ENCODE data around the gene SLC30A9.

The SLC30A9 gene

GRCh38 chr4:42136371-42136770 lies 146.0 kb downstream of the SLC30A9 start:
- DNase-seq (ENCODE audit: low read depth) = no peak

Data from stromal cell of bone marrow (primary cell).